Mesenteric fat pad (tissue), 1 donor: ENCODE data around the gene PRKN. TPM values are rescaled to one million over a fixed set of nuclear protein-coding genes. Genes with fewer than 3 reads are reported as not detected.
A peak's percentile ranks its signal among the peaks of the same experiment; 100 is the strongest.

Experiments used
- DNase-seq: peaks from one replicate; pipeline ENCODE4 v3.0.0-alpha.2; 2020; ENCODE audit warnings: low spot score
- total RNA-seq: library from RNA; stranded (reverse); fragmentation: NEBNext Ultra II Directional; extraction: Animal tissue kit (Norgen Biotek cat#: 25700); gene quantifications from one replicate; pipeline ENCODE4 v1.2.1, GENCODE V29; 2021
- donor health status: DM: yes; HTN: yes; CAD: no.

Gene PRKN
- total RNA-seq, 1 donor from 2014 or later: 10.1 TPM

- no peak for DNase-seq
Measured at GRCh38 chr6:161369339-161369738, 1358.2 kb downstream of the PRKN start.

GRCh38 chr6:161368514-161368913 is 1359.1 kb downstream of the PRKN start:
- no peak for DNase-seq

GRCh38 chr6:161367472-161367871 is 1360.1 kb downstream of the PRKN start:
- no peak for DNase-seq

- DNase-seq: no peak
Measured at GRCh38 chr6:161366301-161366923, 1361.2 kb downstream of the PRKN start.

GRCh38 chr6:161365633-161366032 is 1361.9 kb downstream of the PRKN start:
- no peak for DNase-seq

GRCh38 chr6:161363286-161363685 is 1364.3 kb downstream of the PRKN start:
- DNase-seq: no peak

GRCh38 chr6:161362266-161362665 is 1365.3 kb downstream of the PRKN start:
- DNase-seq: no peak

GRCh38 chr6:161361529-161361928 is 1366.0 kb downstream of the PRKN start:
- no peak for DNase-seq

GRCh38 chr6:161360520-161360919 is 1367.0 kb downstream of the PRKN start:
- DNase-seq: no peak

GRCh38 chr6:161359618-161359945 is 1368.0 kb downstream of the PRKN start:
- DNase-seq: no peak

- DNase-seq: no peak
Measured at GRCh38 chr6:161356167-161356854, 1371.3 kb downstream of the PRKN start.

- no peak for DNase-seq
Measured at GRCh38 chr6:161355696-161356095, 1371.9 kb downstream of the PRKN start.

GRCh38 chr6:161354956-161355355 is 1372.6 kb downstream of the PRKN start:
- DNase-seq: no peak

GRCh38 chr6:161354276-161354840 is 1373.2 kb downstream of the PRKN start:
- no peak for DNase-seq

GRCh38 chr6:161353208-161353613 is 1374.4 kb downstream of the PRKN start:
- DNase-seq: peak; percentile 76

GRCh38 chr6:161351858-161352257 is 1375.7 kb downstream of the PRKN start:
- no peak for DNase-seq

- no peak for DNase-seq
Measured at GRCh38 chr6:161349886-161350285, 1377.7 kb downstream of the PRKN start.

- no peak for DNase-seq
Measured at GRCh38 chr6:161348628-161348994, 1379.0 kb downstream of the PRKN start.

GRCh38 chr6:161347988-161348627 is 1379.5 kb downstream of the PRKN start:
- DNase-seq: no peak

GRCh38 chr6:161347125-161347524 is 1380.4 kb downstream of the PRKN start:
- DNase-seq: no peak

GRCh38 chr6:161346717-161347116 is 1380.8 kb downstream of the PRKN start:
- DNase-seq: no peak

- DNase-seq: no peak
Measured at GRCh38 chr6:161344626-161345025, 1382.9 kb downstream of the PRKN start.
